ENCODE results near the gene NTHL1. TPM values are rescaled to one million over a fixed set of nuclear protein-coding genes. Genes with fewer than 3 reads are reported as not detected.
"Not testable (repeated sequence)": the region's sequence is repeated elsewhere in the genome, so short reads cannot be mapped to it uniquely, and the experiment has no call there.

NTHL1 gene
- total RNA-seq, 4 donors from 2014 or later, result 7.1 to 18.1 (median 10.9) TPM

DNA sequence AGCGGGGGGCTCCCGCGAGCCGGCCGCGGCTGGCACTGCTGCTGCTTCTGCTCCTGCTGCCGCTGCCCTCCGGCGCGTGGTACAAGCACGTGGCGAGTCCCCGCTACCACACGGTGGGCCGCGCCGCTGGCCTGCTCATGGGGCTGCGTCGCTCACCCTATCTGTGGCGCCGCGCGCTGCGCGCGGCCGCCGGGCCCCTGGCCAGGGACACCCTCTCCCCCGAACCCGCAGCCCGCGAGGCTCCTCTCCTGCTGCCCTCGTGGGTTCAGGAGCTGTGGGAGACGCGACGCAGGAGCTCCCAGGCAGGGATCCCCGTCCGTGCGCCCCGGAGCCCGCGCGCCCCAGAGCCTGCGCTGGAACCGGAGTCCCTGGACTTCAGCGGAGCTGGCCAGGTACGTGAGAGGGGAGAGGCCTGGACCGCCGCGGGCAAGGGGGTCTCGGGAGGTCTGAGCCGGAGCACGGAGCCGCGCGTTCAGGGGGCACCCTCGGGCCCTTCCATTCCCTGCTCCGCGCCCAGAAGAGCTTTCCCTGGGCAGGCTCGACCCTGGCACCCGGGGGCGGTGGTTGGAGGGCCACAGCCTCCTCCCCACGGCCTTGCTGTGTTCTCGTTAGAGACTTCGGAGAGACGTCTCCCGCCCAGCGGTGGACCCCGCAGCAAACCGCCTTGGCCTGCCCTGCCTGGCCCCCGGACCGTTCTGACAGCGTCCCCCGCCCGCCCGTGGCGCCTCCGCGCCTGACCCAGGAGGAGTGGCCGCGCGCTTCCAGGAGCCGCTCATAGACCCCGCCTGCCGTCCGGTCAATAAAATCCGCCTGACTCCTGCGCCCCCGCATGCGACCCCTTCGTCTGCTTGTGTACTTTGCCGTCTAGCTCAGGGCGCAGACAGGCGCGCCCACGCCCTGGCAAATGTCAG lies 27.5 kb downstream of the NTHL1 start:
- no peak for DNase-seq (ENCODE audit: low spot score)
- ATAC-seq (ENCODE audit: low FRiP score), result no peak
- TF ChIP-seq, protein P1, sequence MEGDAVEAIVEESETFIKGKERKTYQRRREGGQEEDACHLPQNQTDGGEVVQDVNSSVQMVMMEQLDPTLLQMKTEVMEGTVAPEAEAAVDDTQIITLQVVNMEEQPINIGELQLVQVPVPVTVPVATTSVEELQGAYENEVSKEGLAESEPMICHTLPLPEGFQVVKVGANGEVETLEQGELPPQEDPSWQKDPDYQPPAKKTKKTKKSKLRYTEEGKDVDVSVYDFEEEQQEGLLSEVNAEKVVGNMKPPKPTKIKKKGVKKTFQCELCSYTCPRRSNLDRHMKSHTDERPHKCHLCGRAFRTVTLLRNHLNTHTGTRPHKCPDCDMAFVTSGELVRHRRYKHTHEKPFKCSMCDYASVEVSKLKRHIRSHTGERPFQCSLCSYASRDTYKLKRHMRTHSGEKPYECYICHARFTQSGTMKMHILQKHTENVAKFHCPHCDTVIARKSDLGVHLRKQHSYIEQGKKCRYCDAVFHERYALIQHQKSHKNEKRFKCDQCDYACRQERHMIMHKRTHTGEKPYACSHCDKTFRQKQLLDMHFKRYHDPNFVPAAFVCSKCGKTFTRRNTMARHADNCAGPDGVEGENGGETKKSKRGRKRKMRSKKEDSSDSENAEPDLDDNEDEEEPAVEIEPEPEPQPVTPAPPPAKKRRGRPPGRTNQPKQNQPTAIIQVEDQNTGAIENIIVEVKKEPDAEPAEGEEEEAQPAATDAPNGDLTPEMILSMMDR (IDR thresholded peaks at IDR 0.05), result no peak

DNA sequence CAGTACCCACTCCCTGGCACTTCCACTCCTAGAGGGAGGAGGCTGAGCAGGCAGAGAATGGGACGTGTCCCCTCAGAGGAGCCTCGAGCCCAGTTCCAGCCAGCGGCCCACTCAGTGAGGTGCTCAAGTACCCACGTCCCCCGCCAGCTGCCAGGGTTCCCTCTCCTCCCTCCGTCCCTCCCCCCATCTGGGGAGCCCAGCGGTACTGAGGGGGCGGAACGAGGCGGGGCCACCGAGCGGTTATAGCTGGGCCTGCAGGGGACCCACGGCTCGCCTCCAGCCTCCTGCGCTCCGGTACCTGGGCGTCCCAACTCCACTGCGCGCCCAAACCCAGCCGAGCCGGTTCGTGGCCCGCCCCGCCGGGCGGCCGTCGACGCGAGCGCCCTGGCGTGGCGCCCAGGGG lies 28.1 kb downstream of the NTHL1 start, which contains the start of gene NPW:
NPW (plus strand) TSS at position 268 of the 403 bp plus-strand sequence.
- ATAC-seq (ENCODE audit: low FRiP score) (no peak), DNase-seq (ENCODE audit: low spot score) (no peak)
- TF ChIP-seq, protein P1 (IDR thresholded peaks at IDR 0.05), result no peak

DNA sequence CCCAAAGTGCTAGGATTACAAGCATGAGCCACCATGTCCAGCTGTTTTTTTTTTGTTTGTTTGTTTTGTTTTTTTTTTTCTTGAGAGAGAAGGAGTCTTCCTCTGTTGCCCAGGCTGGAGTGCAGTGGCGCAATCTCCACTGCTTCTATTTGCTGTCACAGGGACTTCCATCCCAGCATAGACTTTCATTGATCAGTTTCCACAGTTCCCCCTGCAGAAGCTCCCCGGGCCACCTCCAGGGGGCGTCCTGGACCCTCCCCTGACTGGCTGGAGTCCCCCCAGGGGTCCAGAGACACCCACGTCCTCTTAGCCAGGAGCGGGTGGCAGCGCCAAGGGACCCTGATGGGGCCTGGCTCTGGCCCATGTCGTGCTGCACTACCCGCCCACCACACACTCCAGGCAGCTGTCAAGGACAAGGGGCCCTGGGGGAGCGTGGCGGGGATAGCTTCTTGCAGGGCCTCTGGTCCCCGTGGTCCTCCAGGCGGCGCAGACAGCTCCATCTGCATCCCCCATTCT lies 31.2 kb downstream of the NTHL1 start:
- no peak for ATAC-seq (ENCODE audit: low FRiP score)
- TF ChIP-seq, protein P1 (IDR thresholded peaks at IDR 0.05), result no peak
- DNase-seq (ENCODE audit: low spot score), result no peak

DNA sequence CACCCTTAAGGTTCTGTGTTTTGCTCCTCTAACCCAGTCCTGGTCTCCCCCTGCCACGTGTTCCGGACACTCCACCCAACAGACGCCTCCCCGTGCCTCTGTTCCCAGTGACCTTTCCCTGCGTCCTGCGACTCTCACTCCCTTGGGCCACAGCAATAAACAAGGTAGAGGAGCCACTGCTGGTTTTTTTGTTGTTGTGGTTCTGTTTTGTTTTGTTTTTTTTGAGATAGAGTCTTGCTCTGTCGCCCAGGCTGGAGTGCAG lies 31.8 kb downstream of the NTHL1 start:
- no peak for ATAC-seq (ENCODE audit: low FRiP score)
- no peak for DNase-seq (ENCODE audit: low spot score)
- TF ChIP-seq, protein P1 (IDR thresholded peaks at IDR 0.05), result no peak

DNA sequence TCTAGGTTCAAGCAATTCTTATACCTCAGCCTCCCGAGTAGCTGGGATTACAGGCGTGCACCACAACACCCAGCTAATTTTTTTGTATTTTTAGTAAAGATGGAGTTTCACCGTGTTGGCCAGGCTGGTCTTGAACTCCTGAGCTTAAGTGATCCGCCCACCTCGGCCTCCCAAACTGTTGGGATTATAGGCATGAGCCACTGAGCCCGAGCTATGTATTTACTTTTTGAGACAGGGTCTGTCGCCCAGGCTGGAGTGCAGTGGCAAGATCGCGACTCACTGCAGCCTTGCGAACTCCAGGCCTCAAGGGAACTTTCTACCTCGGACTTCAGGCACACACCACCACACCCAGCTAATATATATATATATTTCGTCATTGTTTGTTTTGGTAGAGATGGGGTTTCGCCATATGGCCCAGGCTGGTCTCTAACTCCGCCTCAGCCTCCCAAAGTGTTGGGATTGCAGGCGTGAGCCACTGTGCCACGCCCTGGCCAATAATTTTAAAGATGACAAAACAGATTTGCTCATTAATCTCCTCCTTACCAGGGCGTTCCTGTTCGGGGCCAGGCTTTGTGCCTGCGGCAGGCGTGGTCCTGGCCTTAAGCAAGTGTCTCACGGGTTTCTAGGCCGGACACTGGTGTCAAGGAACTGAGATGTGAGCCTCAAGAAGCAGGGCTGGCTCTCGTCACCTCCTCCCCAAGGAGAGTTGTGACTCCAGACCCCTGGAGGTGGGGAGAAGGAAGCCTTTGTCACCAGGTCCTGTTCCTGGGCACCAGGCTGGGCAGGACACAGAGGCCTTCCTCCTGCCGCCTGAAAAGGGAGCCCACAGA lies 32.3 kb downstream of the NTHL1 start:
- DNase-seq (ENCODE audit: low spot score), result no peak
- TF ChIP-seq, protein P1 (IDR thresholded peaks at IDR 0.05), result no peak
- ATAC-seq (ENCODE audit: low FRiP score), result no peak

- DNase-seq (ENCODE audit: low spot score) (no peak), ATAC-seq (ENCODE audit: low FRiP score) (no peak)
- TF ChIP-seq, protein P1 (IDR thresholded peaks at IDR 0.05), result no peak
These were observed 34.1 kb downstream of the NTHL1 start for GRCh38 chr16:2013527-2013926.

DNA sequence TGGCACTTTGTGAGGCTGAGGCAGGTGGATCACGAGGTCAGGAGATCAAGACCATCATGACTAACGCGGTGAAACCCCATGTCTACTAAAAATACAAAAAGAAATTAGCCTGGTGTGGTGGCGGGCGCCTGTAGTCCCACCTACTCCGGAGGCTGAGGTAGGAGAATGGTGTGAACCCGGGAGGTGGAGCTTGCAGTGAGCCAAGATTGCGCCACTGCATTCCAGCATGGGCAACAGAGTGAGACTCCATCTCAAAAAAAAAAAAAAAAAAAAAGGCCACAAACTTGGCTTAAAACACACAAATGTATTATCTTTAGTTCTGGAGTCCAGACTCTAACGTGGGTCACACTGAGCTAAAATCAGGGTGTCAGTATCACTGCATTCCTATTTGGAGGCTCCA lies 35.9 kb downstream of the NTHL1 start:
- DNase-seq (ENCODE audit: low spot score); ATAC-seq (ENCODE audit: low FRiP score): not testable (repeated sequence)

All from omental fat pad (tissue), 4 donors.